Upper lobe of left lung (tissue), 4 donors: ENCODE data around the gene HHIPL2.

Experiments used
- POLR2A ChIP-seq, 4 donors: fragments of 450-650 bp; IDR thresholded peaks; one replicate each; pipeline ENCODE4 v1.5.1; 2016 to 2017; ENCODE audit warnings: antibody characterized with exemption in 4 of 4, mild to moderate bottlenecking in 2 of 4
- POLR2AphosphoS5 ChIP-seq, 2 donors: sonication (generic); formaldehyde crosslinking; IDR thresholded peaks; one replicate each; pipeline ENCODE4 v1.5.1; 2017; ENCODE audit warnings: antibody characterized with exemption in 2 of 2
- TF ChIP-seq, protein P1 (sequence below), 6 experiments: fragments of 450-650 bp in 4 of 6; fragments of 200-600 bp in 2 of 6; sonication (generic) in 2 of 6; IDR thresholded peaks; one replicate each; pipeline ENCODE4 v1.5.1; 2016 to 2019; ENCODE audit warnings: antibody characterized with exemption in 6 of 6

DNA sequence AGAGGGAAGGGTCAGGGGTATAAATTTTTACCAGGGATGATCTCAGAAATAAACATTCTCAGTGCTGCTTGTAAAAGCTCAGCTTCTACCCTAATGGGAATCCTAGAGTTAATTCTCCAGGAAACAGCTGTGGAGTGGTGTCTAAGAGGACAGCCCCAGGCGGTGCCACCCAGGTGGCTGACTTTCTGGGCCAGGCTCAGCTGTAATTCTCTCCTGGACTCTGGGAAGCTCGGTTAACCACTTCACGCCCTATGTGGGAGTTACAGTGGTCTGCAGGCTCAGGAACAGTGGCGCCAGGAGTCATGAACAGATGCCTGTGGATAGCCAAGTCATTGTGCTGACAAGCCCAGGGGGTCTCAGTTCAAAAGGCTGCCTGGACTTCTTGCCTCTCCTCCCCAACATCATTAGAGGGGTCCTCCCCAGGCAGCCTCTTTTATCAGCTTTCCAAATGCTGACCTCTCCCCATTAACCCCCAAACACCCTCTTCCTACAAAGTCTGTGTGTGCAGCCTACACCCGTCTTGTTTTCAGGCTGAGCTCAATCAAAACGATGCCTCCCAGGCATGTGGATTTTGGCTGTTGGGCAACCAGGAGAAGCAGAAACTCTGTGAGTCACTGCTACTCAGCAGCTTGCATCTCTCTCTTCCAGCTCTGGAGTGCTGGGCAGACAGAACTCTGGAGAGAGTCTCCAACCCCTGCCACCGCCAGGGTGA lies 1.2 kb downstream of the HHIPL2 start:
- TF ChIP-seq, protein P1, sequence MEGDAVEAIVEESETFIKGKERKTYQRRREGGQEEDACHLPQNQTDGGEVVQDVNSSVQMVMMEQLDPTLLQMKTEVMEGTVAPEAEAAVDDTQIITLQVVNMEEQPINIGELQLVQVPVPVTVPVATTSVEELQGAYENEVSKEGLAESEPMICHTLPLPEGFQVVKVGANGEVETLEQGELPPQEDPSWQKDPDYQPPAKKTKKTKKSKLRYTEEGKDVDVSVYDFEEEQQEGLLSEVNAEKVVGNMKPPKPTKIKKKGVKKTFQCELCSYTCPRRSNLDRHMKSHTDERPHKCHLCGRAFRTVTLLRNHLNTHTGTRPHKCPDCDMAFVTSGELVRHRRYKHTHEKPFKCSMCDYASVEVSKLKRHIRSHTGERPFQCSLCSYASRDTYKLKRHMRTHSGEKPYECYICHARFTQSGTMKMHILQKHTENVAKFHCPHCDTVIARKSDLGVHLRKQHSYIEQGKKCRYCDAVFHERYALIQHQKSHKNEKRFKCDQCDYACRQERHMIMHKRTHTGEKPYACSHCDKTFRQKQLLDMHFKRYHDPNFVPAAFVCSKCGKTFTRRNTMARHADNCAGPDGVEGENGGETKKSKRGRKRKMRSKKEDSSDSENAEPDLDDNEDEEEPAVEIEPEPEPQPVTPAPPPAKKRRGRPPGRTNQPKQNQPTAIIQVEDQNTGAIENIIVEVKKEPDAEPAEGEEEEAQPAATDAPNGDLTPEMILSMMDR (IDR thresholded peaks at IDR 0.05) = no peak
- no peak for TF ChIP-seq POLR2AphosphoS5 (IDR thresholded peaks at IDR 0.05)
- no peak for TF ChIP-seq POLR2A (IDR thresholded peaks at IDR 0.05)
